HG03280 (cell line): ENCODE measurements around the gene TRAF3IP3.
A peak's percentile ranks its signal among the peaks of the same experiment; 100 is the strongest.

Experiments
- ATAC-seq: cut with Tn5 transposase; IDR thresholded peaks from one replicate; pipeline ENCODE4 v1.9.1; 2021; ENCODE audit warnings: mild to moderate bottlenecking, moderate library complexity; ENCODE audit not compliant: unreplicated experiment

The TRAF3IP3 gene, protein sequence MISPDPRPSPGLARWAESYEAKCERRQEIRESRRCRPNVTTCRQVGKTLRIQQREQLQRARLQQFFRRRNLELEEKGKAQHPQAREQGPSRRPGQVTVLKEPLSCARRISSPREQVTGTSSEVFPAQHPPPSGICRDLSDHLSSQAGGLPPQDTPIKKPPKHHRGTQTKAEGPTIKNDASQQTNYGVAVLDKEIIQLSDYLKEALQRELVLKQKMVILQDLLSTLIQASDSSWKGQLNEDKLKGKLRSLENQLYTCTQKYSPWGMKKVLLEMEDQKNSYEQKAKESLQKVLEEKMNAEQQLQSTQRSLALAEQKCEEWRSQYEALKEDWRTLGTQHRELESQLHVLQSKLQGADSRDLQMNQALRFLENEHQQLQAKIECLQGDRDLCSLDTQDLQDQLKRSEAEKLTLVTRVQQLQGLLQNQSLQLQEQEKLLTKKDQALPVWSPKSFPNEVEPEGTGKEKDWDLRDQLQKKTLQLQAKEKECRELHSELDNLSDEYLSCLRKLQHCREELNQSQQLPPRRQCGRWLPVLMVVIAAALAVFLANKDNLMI

DNA sequence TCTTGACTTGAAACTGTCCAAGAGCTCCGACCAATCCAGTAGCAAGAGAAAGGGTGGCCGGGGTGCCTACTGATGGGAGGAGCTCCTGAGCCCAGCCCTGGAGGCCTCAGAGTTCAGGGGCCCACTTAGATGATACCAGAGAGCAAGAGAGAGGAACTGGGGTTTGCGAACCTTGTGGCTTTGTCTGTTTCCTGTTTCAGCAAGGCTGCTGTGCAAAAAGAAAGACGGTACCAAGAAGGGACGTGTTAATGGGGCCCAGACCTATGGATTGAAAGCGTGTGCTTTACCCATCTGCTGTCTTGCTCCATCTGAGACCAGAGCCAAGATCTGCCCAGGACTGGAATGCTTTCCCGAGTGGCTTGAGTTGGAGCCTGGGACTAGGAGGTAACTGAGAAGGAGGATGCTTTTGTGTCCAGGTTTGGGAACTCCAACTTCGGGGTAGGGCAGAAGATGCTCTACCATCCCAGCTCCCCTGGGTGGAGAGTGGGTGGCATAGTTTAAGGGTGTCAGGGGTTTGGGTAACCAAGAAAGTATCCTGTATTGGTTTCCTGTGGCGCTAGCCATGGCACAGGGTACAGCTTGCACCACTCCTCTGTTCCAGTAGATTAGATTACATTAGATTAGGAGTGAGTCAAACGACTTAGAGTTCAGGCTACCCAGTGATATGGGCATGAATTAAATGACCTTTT, at the start of gene TRAF3IP3:
TRAF3IP3 (plus strand) TSS at position 128 of the 689 bp plus-strand sequence. CDS start 3,987 bp downstream, outside the sequence.
- ATAC-seq = peak; percentile 80

DNA sequence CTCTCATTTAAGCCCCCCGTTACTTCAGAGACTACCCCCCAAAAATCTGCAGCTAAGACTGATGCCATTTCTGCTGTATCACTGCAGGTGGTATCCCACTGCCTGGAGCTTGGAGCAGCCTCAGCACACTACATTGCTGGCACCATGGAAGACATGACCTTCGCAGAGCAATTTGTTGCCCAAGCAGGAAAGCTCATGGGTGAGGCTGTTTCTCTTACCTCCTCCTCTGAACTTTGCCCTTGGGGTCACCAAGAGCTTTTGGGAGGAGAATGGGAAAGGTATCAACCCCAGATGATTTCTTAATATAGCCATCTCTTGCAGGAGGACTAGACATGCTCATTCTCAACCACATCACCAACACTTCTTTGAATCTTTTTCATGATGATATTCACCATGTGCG, 49.2 kb upstream of the TRAF3IP3 start:
- ATAC-seq = no peak

DNA sequence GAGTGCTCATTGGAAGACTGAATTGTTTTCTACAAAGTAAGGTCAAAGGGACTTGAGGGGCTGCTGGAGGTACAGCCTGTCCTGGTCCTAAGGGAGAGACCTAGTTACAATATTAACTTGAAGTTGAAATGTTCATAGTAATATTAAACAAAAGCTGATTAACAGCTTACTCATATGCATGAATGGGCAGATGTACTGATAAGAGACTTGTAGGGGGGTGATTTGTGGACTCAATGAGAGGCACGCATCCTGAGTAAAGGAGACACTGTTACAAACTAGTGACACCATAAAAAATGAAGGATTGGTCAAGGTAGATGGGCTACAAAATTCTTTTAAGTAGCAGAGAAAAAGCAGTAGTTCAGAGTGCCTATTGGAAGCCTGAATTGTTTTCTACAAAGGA, 48.5 kb upstream of the TRAF3IP3 start:
- no peak for ATAC-seq

DNA sequence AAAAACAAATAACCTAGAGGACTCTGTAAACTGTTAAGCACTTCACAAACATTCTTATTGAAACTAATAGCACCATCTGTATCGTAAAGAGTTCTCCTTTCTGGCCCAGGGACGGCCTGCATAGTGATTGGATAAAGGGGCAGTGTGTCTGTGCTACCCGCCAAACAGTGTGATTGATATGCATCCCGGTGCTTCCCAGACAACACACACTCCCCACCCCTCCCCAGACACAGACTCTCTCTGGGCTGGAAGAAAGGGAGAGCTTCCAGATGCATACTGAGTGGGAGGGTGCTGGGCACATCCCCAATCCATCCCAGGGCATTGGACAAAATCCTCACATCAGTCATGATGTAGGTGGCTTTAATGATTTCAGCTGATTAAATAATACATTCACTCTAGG, 47.6 kb upstream of the TRAF3IP3 start:
- ATAC-seq = no peak

DNA sequence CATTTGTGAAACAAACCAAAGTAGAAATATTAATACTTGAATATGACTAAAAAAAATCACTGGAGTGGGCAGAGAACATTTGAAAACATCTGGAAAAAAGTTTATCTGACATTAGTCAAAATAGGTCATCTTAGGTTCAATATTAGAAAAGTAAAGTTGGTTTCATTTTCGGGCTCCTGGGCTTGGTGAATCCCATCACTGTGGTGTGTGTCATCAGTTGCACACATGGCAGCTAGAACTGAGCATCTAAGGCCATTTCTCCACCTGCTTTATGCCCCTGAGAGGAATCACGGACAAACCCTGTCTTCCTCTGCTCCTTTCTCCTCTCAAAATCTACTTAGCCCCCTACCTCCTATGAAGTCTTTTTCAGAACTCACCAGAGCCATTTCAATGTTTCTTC, 45.8 kb upstream of the TRAF3IP3 start:
- no peak for ATAC-seq

DNA sequence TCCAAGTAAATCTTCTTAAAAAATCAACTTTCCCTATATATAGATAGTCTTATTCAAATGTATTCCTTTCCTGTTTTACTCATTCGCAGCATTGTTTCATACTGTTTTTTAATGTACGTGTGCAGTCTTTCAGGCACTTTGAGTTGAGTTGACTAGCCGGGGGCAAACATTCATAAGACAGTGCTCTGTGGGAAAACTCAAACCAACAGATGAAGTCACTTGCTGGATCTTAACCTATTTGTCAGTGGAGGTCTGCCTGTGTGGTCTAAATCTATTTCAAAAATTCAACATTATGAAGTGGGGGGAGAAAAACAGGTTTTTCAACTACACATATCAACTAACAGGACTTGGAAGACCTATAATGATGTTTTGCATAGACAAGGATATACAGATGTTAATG, 45.0 kb upstream of the TRAF3IP3 start:
- ATAC-seq = no peak

DNA sequence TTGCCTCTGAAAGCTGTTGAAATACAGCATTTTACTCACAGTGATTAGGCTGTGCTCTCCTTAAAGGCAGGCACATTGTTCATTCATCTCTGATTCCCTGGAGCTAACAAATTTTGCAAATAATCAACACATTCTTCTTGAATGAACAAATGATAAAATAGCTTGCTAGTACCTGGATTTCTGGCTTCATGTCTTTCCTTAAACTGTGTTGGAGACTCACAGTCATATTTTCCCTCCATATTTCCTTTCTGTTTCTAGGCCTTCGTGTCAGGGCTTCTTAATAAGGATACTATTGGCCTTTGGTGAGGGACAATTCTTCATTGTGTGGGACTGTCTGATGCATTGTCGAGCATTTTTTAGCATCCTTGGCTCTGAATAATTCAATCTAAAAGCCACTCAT, 41.5 kb upstream of the TRAF3IP3 start:
- no peak for ATAC-seq

DNA sequence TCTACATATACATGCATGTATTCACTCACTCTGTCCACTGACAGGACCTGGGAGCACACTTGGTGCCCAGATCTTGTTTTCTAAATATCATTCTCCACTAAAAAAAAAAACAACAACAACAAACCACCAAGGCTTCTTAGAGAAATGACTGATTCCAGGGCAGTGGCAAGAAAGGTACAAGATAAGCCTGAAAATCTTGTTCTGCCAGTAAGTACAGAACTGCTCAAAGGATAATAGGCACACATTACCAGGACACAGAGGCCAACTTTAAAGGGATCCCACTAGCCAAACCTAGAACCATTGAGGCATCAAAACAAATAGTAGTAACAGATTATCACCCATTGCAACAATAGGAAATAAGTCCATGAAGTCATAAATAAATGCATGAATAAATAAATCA, 40.5 kb upstream of the TRAF3IP3 start:
- ATAC-seq = no peak

DNA sequence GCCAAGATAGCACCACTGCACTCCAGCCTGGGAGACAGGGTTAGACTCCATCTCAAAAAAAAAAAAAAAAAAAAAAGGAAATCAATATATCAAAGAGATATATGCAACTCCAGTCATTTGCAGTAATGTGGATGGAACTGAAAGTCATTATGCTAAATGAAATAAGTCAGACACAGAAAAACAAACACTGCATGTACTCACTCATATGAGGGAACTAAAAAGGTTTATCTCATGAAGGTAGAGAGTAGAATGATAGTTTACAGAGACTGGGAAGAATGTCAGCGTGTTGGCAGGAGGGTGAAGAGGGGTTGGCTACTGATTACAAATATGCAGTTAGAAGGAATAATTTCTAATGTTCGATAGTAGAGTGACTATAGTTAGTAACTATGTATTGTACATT, 38.0 kb upstream of the TRAF3IP3 start:
- ATAC-seq = no peak

DNA sequence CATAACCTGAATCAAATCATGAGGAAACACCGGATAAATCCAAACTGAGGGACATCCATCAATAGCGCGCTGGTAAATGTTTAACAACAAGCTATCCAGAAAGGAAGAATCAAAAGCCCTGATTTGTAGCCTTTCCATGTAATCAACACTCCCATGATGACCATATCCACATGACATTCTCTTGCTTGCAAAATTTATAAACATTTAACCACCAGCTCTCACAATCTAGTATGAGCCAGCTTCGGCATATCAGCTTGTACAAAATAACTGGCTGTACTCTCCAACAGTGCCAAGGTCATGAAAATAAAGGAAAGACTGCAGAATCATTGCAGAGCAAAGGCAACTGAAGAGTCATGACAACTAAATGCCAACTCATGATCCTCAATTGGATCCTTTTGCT, 35.5 kb upstream of the TRAF3IP3 start:
- no peak for ATAC-seq

DNA sequence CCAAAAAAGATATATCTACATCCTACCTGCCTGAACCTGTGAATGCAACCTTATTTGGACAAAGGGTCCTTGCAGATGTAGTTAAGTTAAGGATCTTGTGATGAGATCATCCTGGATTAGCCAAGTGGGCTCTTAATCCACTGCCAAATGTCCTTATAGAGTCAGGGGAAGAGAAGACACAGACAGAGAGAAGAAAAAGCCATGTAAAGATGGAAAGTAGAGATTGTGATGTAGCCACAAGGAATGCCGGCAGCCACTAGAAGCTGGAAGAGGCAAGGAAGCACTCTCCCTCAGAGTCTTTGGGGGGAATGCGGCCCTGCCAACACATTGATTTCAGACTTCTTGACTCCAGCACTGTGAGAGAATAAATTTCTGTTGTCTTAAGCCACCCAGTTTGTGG, 35.0 kb upstream of the TRAF3IP3 start:
- ATAC-seq = no peak

DNA sequence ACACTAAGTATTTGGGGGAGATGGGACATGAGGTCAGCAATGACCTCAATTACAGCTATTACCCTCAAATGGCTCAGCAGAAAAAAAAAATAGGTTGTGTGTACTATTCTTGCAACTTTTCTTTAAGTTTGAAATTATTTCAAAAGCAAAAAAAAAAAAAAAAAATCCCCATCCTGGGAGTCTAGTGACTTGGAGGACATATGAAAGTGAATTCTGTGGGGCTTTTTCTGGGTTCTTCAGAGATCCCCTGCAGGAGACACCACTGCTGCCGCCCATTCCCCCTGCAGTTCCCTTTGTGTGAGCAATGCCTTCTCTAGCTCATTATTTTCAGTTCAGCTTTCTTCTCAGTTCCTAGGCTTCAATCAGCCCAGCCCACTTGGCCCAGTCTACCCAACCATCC, 34.5 kb upstream of the TRAF3IP3 start:
- no peak for ATAC-seq

DNA sequence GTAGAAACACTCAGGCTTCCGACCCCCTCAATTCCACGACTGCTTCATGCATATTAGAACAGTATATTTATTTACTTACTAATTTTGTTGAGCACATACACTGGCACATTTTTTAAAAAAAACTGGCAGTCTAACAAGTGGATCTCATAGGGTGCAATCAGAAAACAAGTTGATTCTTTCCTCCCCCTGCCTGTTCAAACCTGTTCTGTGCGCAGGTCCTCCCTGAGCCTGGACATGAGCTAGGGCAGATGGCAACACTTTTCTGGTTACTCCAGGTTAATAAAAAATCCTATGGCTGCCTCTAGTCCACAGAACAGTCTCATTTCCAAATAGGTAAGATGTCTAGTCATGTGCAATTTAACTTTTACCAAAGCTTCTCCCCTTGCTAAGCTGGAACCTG, 32.6 kb upstream of the TRAF3IP3 start:
- no peak for ATAC-seq

DNA sequence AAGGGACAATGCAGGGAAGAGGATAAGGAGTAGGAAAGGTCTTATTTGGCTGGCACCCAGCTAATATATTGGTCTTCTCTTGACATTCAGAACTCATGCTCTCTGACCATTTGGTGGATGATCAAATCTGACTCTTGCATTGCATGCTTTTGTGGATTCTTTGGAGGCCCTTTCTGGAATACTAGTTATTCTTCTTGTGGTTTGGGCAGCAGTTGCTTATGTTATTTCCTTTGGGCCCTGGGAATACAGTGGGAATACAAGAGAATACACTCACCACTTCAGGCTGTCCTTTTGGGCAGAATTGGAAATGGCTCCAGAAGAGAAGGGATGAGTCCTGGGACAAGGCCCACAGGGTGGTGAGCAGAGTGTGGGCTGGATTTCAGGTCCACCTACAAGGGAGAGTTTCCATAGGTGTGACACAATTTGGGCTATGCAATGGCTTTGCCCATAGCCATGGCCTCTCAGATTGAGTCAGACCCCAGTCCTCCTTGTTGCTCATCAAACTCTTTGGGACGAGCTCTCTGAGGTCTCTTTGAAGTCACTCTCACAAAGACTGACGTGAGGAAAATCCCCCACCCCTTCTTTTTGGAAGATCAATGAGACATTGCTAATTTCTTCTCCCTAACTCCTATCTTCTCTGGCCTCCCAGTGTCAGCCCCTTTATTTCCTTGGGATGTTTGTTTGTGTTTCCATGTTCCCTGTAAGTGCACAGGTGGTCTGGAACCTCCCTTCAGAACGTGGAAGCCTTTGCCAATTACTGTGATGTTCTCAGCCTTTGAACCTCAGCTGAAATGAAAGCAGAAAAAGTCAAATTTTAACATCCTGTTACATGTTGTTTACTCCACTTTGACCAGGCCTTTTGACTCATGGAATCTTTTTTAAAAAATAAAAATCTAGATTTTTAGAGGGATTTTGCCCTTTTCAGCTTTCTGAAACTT, 31.8 kb upstream of the TRAF3IP3 start:
- ATAC-seq = no peak

DNA sequence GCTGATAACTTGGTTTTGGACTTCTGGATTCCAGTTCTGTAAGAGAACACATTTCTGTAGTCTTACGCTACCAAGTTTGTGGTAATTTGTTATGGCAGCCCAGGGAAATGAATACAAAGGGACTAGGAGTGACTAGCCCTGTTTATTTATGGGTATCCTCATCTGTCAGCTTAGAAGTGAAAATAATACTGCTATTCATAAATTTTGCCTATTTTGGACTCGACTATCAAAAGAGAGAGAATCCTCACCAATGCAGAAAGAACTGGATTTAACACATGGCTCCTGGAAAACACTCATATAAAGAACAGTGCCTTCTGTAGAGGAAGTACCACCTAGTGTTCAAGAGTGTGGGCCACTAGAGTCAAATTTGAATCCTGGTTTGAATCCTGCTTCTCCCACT, 28.6 kb upstream of the TRAF3IP3 start:
- no peak for ATAC-seq

DNA sequence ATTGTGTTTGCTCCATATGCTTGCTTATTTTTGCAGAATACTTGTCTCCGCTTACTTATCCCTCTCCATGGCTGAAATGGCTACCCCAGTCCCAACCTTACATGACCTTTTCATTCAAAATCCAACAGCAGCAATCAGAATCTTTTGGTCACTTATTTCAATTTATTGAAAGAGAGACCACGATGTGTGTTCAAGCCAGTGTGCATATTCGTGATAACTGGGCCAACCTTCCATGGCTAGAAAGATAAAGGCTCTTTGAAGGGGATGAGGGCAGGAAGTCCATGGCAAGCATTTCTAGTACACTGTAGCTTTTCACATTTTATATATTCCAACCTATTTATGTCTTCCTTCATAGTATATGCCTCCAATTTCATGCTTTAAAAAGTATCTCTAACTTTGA, 28.1 kb upstream of the TRAF3IP3 start:
- ATAC-seq = no peak

DNA sequence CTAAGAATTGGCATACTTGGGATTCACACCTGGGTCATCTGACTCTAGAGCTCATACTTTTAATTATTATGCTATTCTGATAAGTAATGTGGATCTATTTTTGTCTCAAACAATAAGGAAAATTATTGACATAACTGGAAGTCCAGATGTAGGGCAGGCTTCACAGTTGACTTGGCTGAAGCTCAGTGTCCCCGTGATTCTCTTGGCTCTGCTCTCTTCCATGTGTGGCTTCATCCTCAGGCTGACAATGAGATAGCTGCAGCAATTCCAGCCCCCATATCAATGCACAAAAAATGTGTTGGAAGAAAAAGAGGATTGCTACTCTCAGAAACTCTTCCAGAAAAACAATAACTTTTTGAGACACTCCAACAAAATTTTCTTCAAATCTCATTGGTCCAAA, 27.4 kb upstream of the TRAF3IP3 start:
- no peak for ATAC-seq

DNA sequence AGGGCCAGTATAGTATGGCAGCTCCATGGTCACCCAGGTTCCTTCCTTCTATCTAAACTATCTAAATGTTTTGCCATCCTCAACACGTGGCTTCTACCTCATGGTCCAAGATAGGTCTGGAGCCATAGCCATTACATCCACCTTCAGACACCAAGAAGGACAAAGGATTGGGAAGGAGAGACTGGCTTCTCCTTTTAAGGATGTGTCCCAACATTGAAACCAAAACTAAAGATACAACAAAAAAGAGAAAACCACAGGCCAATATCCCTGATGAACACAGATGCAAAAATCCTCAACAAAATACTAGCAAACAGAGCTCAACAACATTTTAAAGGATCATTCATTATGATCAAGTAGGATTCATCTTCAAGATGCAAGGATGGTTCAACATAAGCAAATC, 26.4 kb upstream of the TRAF3IP3 start:
- ATAC-seq = no peak

DNA sequence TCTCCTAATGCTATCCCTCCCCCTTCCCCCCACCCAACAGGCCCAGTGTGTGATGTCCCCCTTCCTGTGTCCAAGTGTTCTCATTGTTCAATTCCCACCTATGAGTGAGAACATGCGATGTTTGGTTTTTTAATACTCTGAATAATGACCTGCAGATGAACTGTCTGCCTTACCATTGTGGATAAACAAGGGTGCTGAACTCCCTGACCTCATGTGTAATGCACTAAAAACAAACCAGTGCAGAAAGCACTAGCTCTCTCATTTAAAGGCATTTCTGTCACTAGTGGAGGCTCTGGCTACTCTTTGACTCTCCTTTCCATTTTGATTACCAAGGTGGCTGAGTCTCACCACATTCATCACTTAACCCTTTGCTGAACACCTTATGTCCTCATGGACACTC, 23.1 kb upstream of the TRAF3IP3 start:
- ATAC-seq = no peak

DNA sequence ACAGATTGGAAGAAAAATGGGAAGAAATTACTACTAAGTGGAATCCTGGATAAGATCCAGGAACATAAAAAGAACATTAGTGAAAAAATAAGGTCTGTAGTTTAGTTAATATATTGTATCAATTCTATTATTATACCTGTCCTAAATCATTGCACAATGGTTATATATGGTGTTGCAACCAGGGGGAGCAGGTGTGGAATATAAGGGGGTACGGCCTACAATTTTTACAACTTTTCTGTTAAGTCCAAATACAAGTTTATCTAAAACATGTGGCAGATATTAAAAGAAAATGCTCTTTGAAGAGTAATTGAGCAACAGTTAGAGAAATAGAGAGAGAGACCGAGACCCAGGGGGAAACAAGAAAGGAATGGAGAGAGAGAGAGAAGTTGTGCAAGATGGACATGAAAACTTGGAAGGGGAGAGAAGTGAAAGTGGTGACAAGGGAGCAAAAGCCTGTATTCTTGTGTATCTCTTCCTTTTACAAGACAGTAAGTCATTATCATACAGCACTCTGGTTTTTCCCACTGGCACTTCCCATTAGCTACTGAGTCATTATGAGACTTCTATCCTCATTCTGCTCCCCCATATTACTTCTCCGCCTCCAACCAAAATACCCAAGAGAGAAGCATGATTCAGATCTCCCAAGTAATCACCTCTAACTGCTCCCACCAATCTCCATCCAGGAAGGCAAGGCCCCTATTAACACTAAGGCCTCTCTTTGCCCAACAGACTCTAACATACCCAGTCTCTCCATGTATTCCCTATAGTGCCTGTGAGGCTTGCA, 22.3 kb upstream of the TRAF3IP3 start:
- ATAC-seq = no peak
